GM15510 (cell line): ENCODE measurements around the gene ERFL.

Experiments used
- POLR2A ChIP-seq: IDR thresholded peaks from 3 replicates; pipeline ENCODE4 v1.6.1; 2011; ENCODE audit warnings: borderline replicate concordance; ENCODE audit not compliant: insufficient read length; ENCODE audit errors: extremely low read depth

The ERFL gene

GRCh38 chr19:41928221-41928683 is at the start of gene ERFL:
Gene ERFL (minus strand): TSS chr19:41928449. CDS start chr19:41912919, 15,530 bp downstream.
- no peak for TF ChIP-seq POLR2A

DNA sequence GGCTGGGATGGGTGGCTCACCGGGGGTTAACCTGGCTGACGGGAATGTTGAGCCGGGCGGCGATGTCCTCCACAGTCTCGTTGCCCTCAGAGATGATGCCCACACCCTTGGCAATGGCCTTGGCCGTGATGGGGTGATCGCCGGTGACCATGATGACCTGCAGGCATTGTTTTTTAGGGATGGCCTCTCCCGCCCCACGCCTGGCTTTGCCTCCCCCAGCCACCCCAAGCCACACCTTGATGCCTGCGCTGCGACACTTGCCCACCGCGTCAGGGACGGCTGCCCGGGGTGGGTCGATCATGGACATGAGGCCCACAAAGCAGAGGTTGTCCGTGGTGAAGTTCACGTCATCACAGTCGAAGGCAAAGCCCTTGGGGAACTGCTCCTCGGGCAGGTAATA is 49.7 kb upstream of the ERFL start:
- TF ChIP-seq POLR2A: no peak

DNA sequence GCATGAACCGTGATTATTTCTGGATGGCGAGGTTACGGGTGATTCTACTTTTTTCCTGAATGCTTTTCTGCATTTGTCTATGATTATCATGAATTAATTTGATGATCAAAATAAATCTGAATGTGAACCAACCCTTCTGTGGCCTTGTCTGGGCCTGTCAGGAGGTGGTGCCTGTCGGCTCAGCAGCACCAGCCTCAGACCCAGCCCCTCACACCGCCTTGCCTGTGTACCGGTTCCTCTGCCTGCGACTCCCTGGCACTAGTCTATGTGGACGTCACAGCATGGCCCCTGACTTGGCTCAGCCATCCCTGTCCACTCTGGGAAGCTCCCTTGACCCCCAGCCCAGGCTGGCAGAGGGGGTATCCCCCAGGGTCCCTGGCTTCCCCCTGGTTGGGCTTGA is 46.4 kb upstream of the ERFL start:
- no peak for TF ChIP-seq POLR2A

GRCh38 chr19:41971363-41971762 is 43.1 kb upstream of the ERFL start:
- no peak for TF ChIP-seq POLR2A

GRCh38 chr19:41969772-41970458 is 41.7 kb upstream of the ERFL start:
- TF ChIP-seq POLR2A: no peak

DNA sequence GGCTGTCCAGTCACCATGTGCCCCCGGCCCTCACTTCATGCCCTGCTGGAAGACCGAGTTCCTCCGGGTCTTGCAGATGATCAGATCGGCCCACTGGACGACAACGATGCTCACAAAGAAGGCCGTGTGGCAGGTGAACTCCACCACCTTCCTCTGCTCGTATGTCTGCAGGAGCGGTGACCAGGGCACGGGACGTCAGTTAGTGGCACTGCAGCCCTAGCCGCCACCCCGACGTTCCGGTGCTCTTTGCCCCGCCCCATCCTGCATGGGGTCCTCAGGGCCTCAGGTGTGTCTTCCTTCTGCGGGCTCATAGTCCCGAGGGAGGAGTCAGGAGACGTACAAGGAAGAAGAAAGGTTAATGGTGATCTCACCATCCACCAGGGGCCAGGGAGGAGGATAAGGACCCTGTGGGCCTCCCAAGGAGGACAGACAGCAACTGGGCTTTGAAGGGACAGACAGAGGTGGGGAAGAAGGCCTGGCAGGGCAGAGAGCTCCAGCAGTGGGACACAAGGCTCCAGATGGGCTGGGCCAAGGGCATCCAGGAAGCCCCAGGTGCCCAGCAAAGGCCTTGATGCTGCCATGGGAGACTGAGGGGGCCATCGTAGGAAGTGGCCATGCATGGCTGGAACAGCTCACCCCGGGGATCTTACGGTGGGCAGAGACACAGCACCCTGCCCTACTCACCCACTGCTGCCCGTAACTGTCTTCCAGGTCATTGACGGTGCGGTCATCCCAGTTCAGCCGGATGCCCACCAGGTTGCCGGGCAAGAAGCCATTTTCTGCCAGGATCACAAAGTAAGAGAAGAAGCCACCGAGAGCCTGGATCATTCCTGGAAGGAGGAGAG is 40.7 kb upstream of the ERFL start:
- TF ChIP-seq POLR2A: no peak

DNA sequence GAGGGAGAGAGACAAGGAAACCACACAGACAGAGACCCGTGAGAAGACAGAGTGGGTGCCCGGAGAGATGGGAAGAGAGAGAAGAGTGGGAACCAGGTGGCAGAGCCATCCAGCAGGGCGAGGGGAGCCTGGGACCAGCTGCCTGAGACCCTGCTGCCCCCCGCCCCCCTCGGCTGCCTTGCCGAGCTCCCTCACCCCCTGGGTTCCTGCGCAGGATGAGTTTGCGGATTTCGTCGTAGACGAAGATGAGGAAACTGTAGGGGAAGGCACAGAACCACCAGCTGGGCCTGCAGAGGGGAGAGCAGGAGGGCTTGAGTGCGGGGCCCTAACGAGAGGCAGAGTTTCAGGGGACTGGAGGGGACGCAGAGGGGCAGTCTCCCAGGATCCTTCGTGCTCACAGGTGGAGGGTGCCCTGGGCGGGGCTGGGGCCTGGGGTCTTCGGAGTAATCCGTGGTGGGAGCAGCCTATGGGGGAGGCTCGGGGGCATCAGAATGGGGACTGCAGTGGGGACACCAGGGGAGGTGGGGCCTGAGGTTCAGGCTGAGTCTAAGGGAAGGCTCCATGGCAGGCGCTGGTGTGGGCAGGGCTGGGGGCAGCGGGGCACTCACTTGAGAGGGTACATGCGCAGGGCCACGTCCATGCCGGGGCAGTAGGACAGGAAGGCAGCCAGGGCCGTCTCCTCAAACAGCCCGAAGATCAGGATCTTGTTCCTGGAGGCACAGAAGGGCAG is 39.0 kb upstream of the ERFL start:
- no peak for TF ChIP-seq POLR2A

DNA sequence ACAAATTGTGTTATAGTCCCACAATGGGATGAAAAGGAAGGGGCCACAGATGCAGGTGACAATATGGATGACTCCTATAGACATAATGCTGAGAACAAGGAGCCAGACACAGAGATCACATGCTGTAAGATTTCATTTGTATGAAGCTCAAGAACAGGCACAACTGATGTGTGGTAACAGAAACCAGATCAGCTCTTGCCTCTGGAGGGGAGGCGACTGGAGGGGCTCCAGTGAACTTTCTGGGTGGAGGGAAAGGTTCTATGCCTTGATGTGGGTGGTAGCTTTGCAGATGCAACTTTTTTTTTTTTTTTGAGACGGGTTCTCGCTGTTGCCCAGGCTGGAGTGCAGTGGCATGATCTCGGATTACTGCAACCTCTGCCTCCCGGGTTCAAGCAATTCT is 36.9 kb upstream of the ERFL start:
- no peak for TF ChIP-seq POLR2A

DNA sequence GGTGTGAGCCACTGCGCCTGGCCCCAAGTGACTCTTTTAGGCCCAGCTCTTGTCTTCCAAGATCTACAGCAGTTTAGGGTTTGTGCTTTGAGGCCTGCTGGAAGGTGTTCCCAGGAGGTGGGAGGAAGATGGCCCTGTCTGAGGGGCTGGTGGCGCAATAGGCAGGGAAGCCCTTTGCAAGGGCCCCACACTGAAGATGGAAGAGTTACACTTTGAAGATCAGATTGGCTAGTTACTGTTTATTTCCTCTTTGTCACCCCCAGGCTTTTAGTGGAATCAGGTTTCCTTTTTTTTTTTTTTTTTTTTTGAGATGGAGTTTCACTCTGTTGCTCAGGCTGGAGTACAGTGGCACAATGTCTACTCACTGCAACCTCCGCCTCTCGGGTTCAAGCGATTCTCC is 32.7 kb upstream of the ERFL start:
- no peak for TF ChIP-seq POLR2A

GRCh38 chr19:41959056-41960053 is 31.1 kb upstream of the ERFL start, which contains the start of gene RABAC1:
Gene RABAC1 (minus strand): TSS chr19:41959321. CDS start chr19:41959292, 29 bp downstream.
- TF ChIP-seq POLR2A: peak; percentile 47

GRCh38 chr19:41958367-41959055 is 30.3 kb upstream of the ERFL start:
- TF ChIP-seq POLR2A: peak; percentile 41

- TF ChIP-seq POLR2A: no peak
Measured at GRCh38 chr19:41957838-41958366, 29.7 kb upstream of the ERFL start.

- TF ChIP-seq POLR2A: no peak
Measured at GRCh38 chr19:41957161-41957837, 29.1 kb upstream of the ERFL start.

- TF ChIP-seq POLR2A: no peak
Measured at GRCh38 chr19:41956621-41957020, 28.4 kb upstream of the ERFL start.
